ENCODE measurements around the gene CSTF3.
"Not testable (repeated sequence)": the region's sequence is repeated elsewhere in the genome, so short reads cannot be mapped to it uniquely, and the experiment has no call there.

The CSTF3 gene

GRCh38 chr11:33072465-33072864, 88.8 kb downstream of the CSTF3 start:
- no peak for DNase-seq

GRCh38 chr11:33068611-33069340, 92.5 kb downstream of the CSTF3 start:
- no peak for DNase-seq

DNA sequence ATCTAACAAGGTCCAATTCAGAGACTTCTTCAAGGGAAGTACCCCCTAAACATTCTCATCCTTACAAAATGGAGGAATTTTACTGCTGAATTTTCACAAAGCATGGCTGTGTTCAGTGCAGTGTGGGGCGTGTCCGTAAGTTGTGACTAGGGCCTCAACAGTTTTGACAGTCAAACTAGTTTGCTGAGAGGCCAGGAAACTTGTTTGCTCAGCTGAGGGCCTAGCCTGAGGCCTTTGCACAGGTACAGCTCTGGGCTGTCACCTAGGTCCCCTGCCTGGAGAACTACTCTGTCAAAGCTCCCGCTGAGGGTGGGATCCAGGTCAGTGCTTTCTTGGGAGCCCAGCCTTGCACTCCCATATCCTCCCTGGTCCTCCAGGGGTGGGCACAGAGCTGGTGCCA, 94.0 kb downstream of the CSTF3 start:
- DNase-seq, result no peak

GRCh38 chr11:33065445-33066178, 95.7 kb downstream of the CSTF3 start:
- DNase-seq, result peak; percentile 13 to 55 (median 53)

GRCh38 chr11:33064866-33065265, 96.4 kb downstream of the CSTF3 start:
- no peak for DNase-seq

- DNase-seq, result no peak
Measured at GRCh38 chr11:33064033-33064825, 97.1 kb downstream of the CSTF3 start.

DNA sequence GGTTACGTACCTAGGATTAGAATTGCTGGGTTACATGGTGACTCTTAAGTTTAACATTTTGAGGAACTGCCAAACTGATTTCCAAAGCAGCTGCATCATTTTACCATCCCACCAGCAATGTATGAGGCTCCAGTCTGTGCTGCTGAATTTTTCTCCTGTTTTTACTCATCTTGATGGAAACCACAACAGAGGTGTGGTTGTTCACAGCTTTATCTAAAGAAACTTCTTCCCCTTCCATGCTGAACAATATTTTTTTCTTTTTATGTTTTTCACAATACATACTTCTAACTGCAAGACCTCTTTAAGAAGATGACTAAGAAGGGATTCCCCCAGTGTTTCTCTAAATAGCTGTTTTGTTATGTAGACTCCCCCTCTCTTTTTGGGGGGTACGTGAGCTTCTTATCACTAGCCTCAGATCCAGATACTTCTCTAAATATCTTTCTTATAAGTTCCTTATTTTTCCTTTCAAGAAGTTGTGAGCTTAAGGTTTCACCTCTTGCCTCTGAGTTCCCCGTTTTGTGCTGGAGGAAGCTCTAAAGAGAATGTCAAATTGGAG, 97.9 kb downstream of the CSTF3 start:
- no peak for DNase-seq

- no peak for DNase-seq
Measured at GRCh38 chr11:33062137-33062536, 99.1 kb downstream of the CSTF3 start.

GRCh38 chr11:33060271-33060670, 101.0 kb downstream of the CSTF3 start:
- DNase-seq, result no peak

GRCh38 chr11:33059331-33060007, 101.8 kb downstream of the CSTF3 start:
- no peak for DNase-seq

DNA sequence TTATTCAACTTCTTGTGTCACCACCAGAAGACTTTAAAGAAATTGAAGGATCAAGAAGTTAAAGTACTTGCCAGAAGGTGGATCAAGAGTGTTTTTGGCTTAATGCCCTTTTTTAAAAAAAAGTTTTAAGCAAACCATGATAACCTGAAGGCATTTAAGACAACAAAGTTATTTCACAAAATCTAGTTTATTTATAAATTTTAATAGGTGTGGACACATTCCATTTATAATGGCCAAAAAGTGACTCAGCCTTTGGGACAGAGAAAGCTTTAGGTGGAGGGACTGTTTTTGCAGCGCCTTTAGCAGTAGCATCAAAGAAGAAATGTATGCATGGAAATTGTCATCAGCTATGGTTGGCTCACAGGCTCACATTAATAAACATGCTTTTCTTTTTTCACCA, 104.0 kb downstream of the CSTF3 start:
- DNase-seq, result no peak

GRCh38 chr11:33055375-33055774, 105.9 kb downstream of the CSTF3 start:
- DNase-seq, result no peak

GRCh38 chr11:33052231-33052630, 109.0 kb downstream of the CSTF3 start:
- no peak for DNase-seq

GRCh38 chr11:33049565-33050408, 111.5 kb downstream of the CSTF3 start:
- DNase-seq, result not testable (repeated sequence)

DNA sequence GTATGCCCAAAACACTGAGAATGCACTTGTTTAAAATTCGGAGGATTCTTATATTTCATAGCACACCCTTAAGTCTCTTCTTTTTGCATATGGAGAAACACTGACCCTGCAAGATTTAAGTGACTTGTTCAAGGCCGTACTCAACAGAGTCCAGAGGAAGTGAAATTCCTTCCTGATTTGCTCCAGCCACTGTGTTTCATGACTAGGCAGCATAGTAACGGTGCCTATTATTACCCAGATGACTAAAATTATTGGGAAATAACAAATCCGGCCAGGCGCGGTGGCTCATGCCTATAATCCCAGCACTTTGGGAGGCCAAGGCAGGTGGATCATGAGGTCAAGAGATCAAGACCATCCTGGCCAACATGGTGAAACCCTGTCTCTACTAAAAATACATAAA, 112.6 kb downstream of the CSTF3 start:
- not testable (repeated sequence) for DNase-seq

DNA sequence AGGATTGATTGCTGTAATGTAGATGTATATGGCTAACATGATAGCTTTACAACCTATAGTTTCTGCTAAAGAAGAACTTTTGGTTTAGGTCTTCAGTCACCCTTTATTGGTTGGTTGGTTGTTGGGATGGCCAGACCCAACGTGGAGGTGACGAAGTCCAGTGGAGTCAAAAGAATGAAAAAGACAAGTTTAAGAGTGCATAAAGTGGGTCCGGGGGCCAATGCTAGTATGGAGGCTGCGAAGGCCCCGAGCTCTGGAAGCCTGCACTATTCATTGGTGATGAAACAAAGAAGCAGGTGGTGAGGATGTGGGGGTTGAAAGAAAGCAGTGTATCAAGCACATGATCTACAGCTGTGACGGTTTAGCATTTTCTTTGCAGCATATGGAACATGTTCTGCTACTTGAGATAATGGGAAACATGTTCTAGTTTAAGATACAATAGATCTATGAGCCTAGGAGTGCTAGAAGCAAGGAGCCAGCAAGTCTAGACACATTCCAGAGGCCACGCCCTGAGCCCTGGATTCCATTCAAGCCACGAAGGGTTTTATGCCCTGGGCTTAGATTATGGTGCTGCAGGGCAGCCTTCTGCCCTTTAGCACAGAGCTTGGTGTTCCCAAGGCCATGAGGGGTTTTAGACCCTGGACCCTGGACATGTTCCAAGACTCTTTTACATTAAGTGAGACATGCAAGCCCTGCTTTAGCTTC, 115.6 kb downstream of the CSTF3 start:
- DNase-seq, result no peak

DNA sequence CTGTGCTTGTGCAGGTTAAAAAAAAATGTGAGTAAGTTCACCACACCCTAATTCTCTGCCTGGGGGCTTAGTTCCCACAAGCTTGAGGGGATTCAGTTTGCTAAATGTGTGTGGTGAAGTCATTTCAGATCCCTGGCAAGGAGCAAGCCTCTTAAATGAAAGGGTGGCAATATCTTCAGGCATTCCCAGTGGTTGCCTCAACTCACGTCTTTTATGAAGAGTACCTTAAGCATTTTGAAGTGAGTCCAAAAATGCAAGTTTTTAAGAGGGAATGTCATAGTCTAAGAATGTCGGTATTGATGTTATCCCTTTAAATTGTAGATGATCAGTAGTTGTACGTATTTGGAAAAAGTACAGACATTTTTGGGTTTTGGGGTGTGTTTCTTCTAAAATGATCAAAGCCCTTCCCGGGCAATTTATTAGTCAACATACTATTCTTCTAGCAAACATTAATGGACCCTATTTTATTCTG, 117.0 kb downstream of the CSTF3 start:
- DNase-seq, result no peak

DNA sequence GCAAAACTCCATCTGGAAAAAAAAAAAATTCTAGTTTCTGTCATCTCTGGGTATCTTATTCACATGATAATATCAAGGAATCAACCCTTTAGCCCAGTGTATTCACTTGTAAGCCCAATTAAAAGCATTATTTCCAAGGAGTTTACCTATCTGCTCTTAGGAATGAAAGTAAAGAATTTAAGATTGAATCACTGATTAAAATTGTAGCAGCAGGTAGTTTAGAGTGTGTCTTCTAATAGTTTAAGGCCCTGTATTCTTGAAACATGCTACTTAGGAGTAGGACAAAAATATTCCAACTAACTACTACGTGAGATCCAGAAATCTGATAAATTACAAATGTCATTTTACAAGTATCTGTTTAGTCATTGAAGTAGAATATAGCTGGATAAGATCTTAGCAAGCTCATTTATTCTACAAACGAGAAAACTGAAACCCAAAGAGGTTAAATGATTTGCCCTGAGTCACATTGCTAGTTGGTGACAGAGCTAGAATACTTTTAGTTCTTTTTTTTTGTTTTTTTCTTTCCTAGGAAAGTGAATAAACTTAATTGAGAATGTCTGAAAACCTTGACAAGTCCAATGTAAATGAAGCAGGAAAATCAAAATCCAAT, 118.0 kb downstream of the CSTF3 start:
- no peak for DNase-seq

DNA sequence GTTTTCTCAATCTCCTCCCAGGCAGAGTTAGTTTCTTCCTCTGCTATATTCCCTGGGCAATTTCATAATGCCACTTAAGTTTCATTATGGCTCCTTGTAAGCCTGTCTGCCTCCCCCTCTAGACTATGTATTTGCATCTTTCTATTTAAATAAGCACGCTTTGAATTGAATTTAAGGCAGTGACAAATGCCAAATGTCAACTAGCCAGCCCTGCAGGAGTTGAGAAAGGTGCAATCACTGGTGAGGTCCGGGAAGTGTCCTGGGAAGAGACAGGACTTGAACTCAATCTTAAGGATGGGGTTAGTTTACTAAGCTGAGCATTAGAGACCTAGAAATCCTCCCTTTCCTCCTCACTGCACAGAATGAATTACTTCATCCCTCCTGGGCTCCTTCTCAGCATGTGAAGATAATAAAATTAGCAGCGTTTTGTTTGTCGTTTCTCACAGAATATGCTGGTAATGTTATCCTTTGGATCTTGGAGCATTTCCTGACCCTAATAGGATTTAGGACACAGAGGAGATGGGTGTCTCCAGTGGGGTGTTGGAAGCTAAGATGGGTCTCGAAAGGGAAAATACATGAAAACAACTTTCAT, 120.3 kb downstream of the CSTF3 start:
- no peak for DNase-seq
